CD4-positive, alpha-beta T cell treated with Interleukin-4 for 1 hour (primary cell): ENCODE results near the gene TBC1D24.
"Not testable (repeated sequence)": the region's sequence is repeated elsewhere in the genome, so short reads cannot be mapped to it uniquely, and the experiment has no call there.

Source experiments
- DNase-seq, 2 donors: peaks; one replicate each; pipeline ENCODE4 v3.0.0-alpha.2; 2020 to 2022

Gene TBC1D24

GRCh38 chr16:2533912-2534311 is 59.0 kb downstream of the TBC1D24 start:
- DNase-seq = no peak

- DNase-seq = not testable (repeated sequence)
Measured at GRCh38 chr16:2534335-2534734, 59.4 kb downstream of the TBC1D24 start.

GRCh38 chr16:2535625-2536013 is 60.7 kb downstream of the TBC1D24 start:
- DNase-seq = peak in 1 of 2 donors; percentile 51

- peak; percentile 96 for DNase-seq
Measured at GRCh38 chr16:2537451-2538379, 62.8 kb downstream of the TBC1D24 start, which contains the start of gene PDPK1. Gene PDPK1, plus strand, starts transcription at chr16:2538021. Its CDS starts 92 bp downstream, at chr16:2538113.

GRCh38 chr16:2539192-2539844 is 64.4 kb downstream of the TBC1D24 start:
- DNase-seq = not testable (repeated sequence)

- DNase-seq = peak; percentile 43 to 49
Measured at GRCh38 chr16:2539845-2540458, 65.0 kb downstream of the TBC1D24 start.

- peak in 1 of 2 donors; percentile 53 for DNase-seq
Measured at GRCh38 chr16:2540912-2541311, 66.0 kb downstream of the TBC1D24 start.

- DNase-seq = not testable (repeated sequence)
Measured at GRCh38 chr16:2541409-2541808, 66.5 kb downstream of the TBC1D24 start.

- DNase-seq = not testable (repeated sequence)
Measured at GRCh38 chr16:2543771-2544170, 68.8 kb downstream of the TBC1D24 start.

- DNase-seq = not testable (repeated sequence)
Measured at GRCh38 chr16:2550283-2550878, 75.5 kb downstream of the TBC1D24 start.

- DNase-seq = not testable (repeated sequence)
Measured at GRCh38 chr16:2551420-2551889, 76.5 kb downstream of the TBC1D24 start.

GRCh38 chr16:2554709-2555425 is 79.9 kb downstream of the TBC1D24 start:
- not testable (repeated sequence) for DNase-seq
